Upper lobe of right lung (tissue), 1 donor: ENCODE measurements around the gene SCUBE1. TPM values are rescaled to one million over a fixed set of nuclear protein-coding genes. Genes with fewer than 3 reads are reported as not detected.

Experiments used
- ATAC-seq: fragments of 200-7000 bp; cut with Tn5 transposase; one replicate; pipeline ENCODE4 v1.9.1; 2020; ENCODE audit warnings: mild to moderate bottlenecking, moderate library complexity
- DNase-seq: peaks from one replicate; pipeline ENCODE4 v3.0.0-alpha.2; 2020
- H3K27ac ChIP-seq: fragments of 200-600 bp; one replicate; pipeline ENCODE4 v1.8.0; 2022
- H3K27me3 ChIP-seq: fragments of 200-600 bp; one replicate; pipeline ENCODE4 v1.8.0; 2022; ENCODE audit warnings: mild to moderate bottlenecking
- H3K36me3 ChIP-seq: fragments of 200-600 bp; one replicate; pipeline ENCODE4 v1.8.0; 2022
- H3K4me1 ChIP-seq: fragments of 200-600 bp; one replicate; pipeline ENCODE4 v1.8.0; 2022
- H3K4me3 ChIP-seq: fragments of 200-600 bp; one replicate; pipeline ENCODE4 v1.8.0; 2022; ENCODE audit warnings: mild to moderate bottlenecking
- H3K9me3 ChIP-seq: fragments of 200-600 bp; one replicate; pipeline ENCODE4 v1.8.0; 2022
- CTCF ChIP-seq: fragments of 200-600 bp; IDR thresholded peaks from one replicate; pipeline ENCODE4 v1.8.0; 2022; ENCODE audit warnings: antibody characterized with exemption
- intact Hi-C: fragments of 100-400 bp; cut with DNase I; formaldehyde crosslinking; loops from one replicate; pipeline ENCODE4 v1.11.0; 2022
- total RNA-seq: library from RNA; stranded (reverse); fragmentation: NEBNext Ultra II Directional; extraction: Animal tissue kit (Norgen Biotek cat#: 25700); gene quantifications from one replicate; pipeline ENCODE4 v1.2.1, GENCODE V29; 2021
- donor health status: DM: no; HTN: yes; CAD: no; lungs with severe emphysema.

SCUBE1 gene
- total RNA-seq, 1 donor from 2014 or later, result 36.0 TPM

GRCh38 chr22:43230971-43231723 lies 112.0 kb downstream of the SCUBE1 start:
- peak; percentile 91 for TF ChIP-seq CTCF
- H3K4me3 ChIP-seq, result no peak overlapping the region
- H3K27me3 ChIP-seq, result peaks cover 7% of the 10 kb centered on the region
- intact Hi-C loops, result no loop called here
- no peaks in the 10 kb centered on the region for H3K36me3 ChIP-seq
- no peaks in the 10 kb centered on the region for H3K9me3 ChIP-seq
- H3K27ac ChIP-seq, result no peak overlapping the region
- DNase-seq, result peak; percentile 85
- H3K4me1 ChIP-seq, result no peaks in the 10 kb centered on the region
- peak; percentile 80 for ATAC-seq

- intact Hi-C loops, result no loop called here
- H3K36me3 ChIP-seq, result no peaks in the 10 kb centered on the region
- no peak for DNase-seq
Observed at GRCh38 chr22:43230571-43230970, 112.6 kb downstream of the SCUBE1 start.

GRCh38 chr22:43228863-43229262 lies 114.3 kb downstream of the SCUBE1 start:
- H3K36me3 ChIP-seq, result no peaks in the 10 kb centered on the region
- H3K4me3 ChIP-seq, result no peak overlapping the region
- TF ChIP-seq CTCF, result no peak
- peaks cover 7% of the 10 kb centered on the region for H3K27me3 ChIP-seq
- intact Hi-C loops, result no loop called here
- no peaks in the 10 kb centered on the region for H3K4me1 ChIP-seq
- H3K27ac ChIP-seq, result no peak overlapping the region
- ATAC-seq, result no peak
- DNase-seq, result no peak
- no peaks in the 10 kb centered on the region for H3K9me3 ChIP-seq

More at GRCh38 chr22:43230571-43230970, 112.6 kb downstream of the SCUBE1 start:
- Histone ChIP-seq H3K27me3 (peaks cover 7% of the 10 kb centered on the region), H3K4me1 (no peaks in the 10 kb centered on the region), H3K4me3 (no peak overlapping the region), H3K27ac (no peak overlapping the region), H3K9me3 (no peaks in the 10 kb centered on the region)
- ATAC-seq, result no peak
- TF ChIP-seq CTCF, result no peak

GRCh38 chr22:43228330-43228729 lies 114.8 kb downstream of the SCUBE1 start:
- Histone ChIP-seq H3K27me3 (peaks cover 7% of the 10 kb centered on the region), H3K4me3 (no peak overlapping the region), H3K9me3 (no peaks in the 10 kb centered on the region), H3K4me1 (no peaks in the 10 kb centered on the region), H3K27ac (no peak overlapping the region), H3K36me3 (no peaks in the 10 kb centered on the region)
- ATAC-seq (no peak), DNase-seq (no peak)
- intact Hi-C loops, result no loop called here
- peak; percentile 21 for TF ChIP-seq CTCF

- intact Hi-C loops, result no loop called here
- Histone ChIP-seq H3K27me3 (peaks cover 7% of the 10 kb centered on the region), H3K4me3 (no peak overlapping the region), H3K4me1 (no peaks in the 10 kb centered on the region), H3K36me3 (no peaks in the 10 kb centered on the region), H3K27ac (no peak overlapping the region), H3K9me3 (no peaks in the 10 kb centered on the region)
- no peak for TF ChIP-seq CTCF
- DNase-seq (no peak), ATAC-seq (no peak)
Observed at GRCh38 chr22:43227239-43227630, 115.9 kb downstream of the SCUBE1 start.
